SKM-1 treated with dmso at 0.1 percent for 144 hours (cell line): ENCODE measurements around the gene HBEGF.

Source experiments
- DNase-seq: peaks from one replicate; lab custom pipeline; 2025; ENCODE audit not compliant: unreplicated experiment; lab: John Stamatoyannopoulos, UW

HBEGF gene

GRCh38 chr5:140346348-140347221, at the start of gene HBEGF:
Gene HBEGF, minus strand, starts transcription at chr5:140346603. Its CDS starts 275 bp downstream, at chr5:140346328.
- peak; percentile 33 for DNase-seq

GRCh38 chr5:140393738-140394137, 47.3 kb upstream of the HBEGF start:
- no peak for DNase-seq

- DNase-seq = no peak
Observed at GRCh38 chr5:140391732-140392131, 45.3 kb upstream of the HBEGF start.

- no peak for DNase-seq
Observed at GRCh38 chr5:140391312-140391711, 44.9 kb upstream of the HBEGF start.

- DNase-seq = no peak
Observed at GRCh38 chr5:140388052-140388451, 41.6 kb upstream of the HBEGF start.

- no peak for DNase-seq
Observed at GRCh38 chr5:140383300-140383699, 36.9 kb upstream of the HBEGF start.

GRCh38 chr5:140382866-140383265, 36.5 kb upstream of the HBEGF start:
- no peak for DNase-seq

GRCh38 chr5:140381972-140382371, 35.6 kb upstream of the HBEGF start:
- DNase-seq = no peak

GRCh38 chr5:140381351-140381750, 34.9 kb upstream of the HBEGF start:
- DNase-seq = no peak

GRCh38 chr5:140372971-140373487, 26.6 kb upstream of the HBEGF start:
- peak; percentile 36 for DNase-seq

GRCh38 chr5:140371356-140372151, 25.2 kb upstream of the HBEGF start:
- DNase-seq = no peak

- DNase-seq = no peak
Observed at GRCh38 chr5:140367256-140368013, 21.0 kb upstream of the HBEGF start.

- no peak for DNase-seq
Observed at GRCh38 chr5:140366589-140367255, 20.3 kb upstream of the HBEGF start.

GRCh38 chr5:140365941-140366340, 19.5 kb upstream of the HBEGF start:
- DNase-seq = no peak

GRCh38 chr5:140365282-140365681, 18.9 kb upstream of the HBEGF start:
- no peak for DNase-seq

GRCh38 chr5:140364472-140364765, 18.0 kb upstream of the HBEGF start:
- no peak for DNase-seq

GRCh38 chr5:140363631-140364471, 17.4 kb upstream of the HBEGF start:
- DNase-seq = no peak

- DNase-seq = peak; percentile 65
Observed at GRCh38 chr5:140362875-140363630, 16.6 kb upstream of the HBEGF start.

- no peak for DNase-seq
Observed at GRCh38 chr5:140362311-140362710, 15.9 kb upstream of the HBEGF start.
